Osteoblast (primary cell): ENCODE results near the gene PM20D2. TPM values are rescaled to one million over a fixed set of nuclear protein-coding genes. Genes with fewer than 3 reads are reported as not detected.

Experiments used
- DNase-seq: peaks from one replicate; pipeline ENCODE4 v3.0.0; 2011; ENCODE audit warnings: low spot score, mixed read lengths; ENCODE audit not compliant: insufficient read length; ENCODE audit errors: missing footprints
- H2AFZ ChIP-seq: 2 replicates; pipeline ENCODE4 v1.6.0; 2011; ENCODE audit warnings: mild to moderate bottlenecking, low read length
- H3K27ac ChIP-seq: 2 replicates; pipeline ENCODE4 v1.5.1; 2011; ENCODE audit warnings: mild to moderate bottlenecking, low read depth, low read length, moderate library complexity
- H3K27me3 ChIP-seq: 2 replicates; pipeline ENCODE4 v1.6.0; 2012; ENCODE audit warnings: mild to moderate bottlenecking, control low read depth, inconsistent platforms, low read length, moderate library complexity; ENCODE audit not compliant: insufficient read depth
- H3K36me3 ChIP-seq: 2 replicates; pipeline ENCODE4 v1.5.1; 2011; ENCODE audit warnings: mild to moderate bottlenecking, low read length, control low read depth, moderate library complexity; ENCODE audit not compliant: insufficient read depth
- H3K4me1 ChIP-seq: 2 replicates; pipeline ENCODE4 v1.5.1; 2011; ENCODE audit warnings: mild to moderate bottlenecking, low read length, control low read depth, moderate library complexity; ENCODE audit not compliant: insufficient read depth
- H3K4me2 ChIP-seq: 2 replicates; pipeline ENCODE4 v1.6.0; 2011; ENCODE audit warnings: mild to moderate bottlenecking, low read length; ENCODE audit not compliant: insufficient read depth
- H3K4me3 ChIP-seq: fragments of 200-600 bp; sonication (generic); 3 replicates; pipeline ENCODE4 v1.5.1; 2012; ENCODE audit warnings: mild to moderate bottlenecking, low read length, inconsistent platforms; ENCODE audit not compliant: insufficient read depth
- H3K79me2 ChIP-seq: 2 replicates; pipeline ENCODE4 v1.6.0; 2012; ENCODE audit warnings: mild to moderate bottlenecking, low read length, control low read depth, inconsistent platforms; ENCODE audit not compliant: insufficient read depth
- H3K9me3 ChIP-seq: 2 replicates; pipeline ENCODE4 v1.5.1; 2011; ENCODE audit warnings: low read depth, low read length, control low read depth
- H4K20me1 ChIP-seq: 2 replicates; pipeline ENCODE4 v1.6.0; 2012; ENCODE audit warnings: mild to moderate bottlenecking, low read length, control low read depth; ENCODE audit not compliant: insufficient read depth
- CTCF ChIP-seq: IDR thresholded peaks from 2 replicates; pipeline ENCODE4 v1.5.1; 2011; ENCODE audit warnings: mild to moderate bottlenecking, low read depth, low read length, moderate library complexity; ENCODE audit errors: extremely low read depth
- total RNA-seq: library from RNA; depleted of rRNA; stranded (reverse); fragments of >200 nt; gene quantifications from 2 replicates; pipeline ENCODE4 v1.2.3, GENCODE V29; 2012

Gene PM20D2
- total RNA-seq, 1 donor, result 2.9 TPM

DNA sequence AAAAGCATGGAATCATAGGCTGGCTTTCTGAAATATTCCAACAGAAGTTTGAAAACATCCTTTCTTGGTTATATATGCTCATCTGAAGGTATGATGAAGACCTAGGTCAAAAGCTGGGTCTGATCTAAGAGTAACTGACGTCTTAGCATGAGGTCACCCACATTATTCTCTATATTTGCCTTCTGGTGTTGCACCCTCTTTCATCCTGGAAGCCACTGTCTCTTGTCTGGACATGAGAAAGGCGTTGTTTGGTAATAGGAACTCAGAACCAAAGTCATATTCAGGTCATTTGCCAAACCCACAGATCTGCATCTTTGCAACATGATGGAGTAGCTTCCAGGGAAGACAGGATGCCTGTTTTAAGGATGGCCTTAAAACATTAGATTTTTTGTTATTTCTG is 53.7 kb downstream of the PM20D2 start:
- H3K36me3 ChIP-seq, result no peaks in the 10 kb centered on the region
- H4K20me1 ChIP-seq, result no peaks in the 10 kb centered on the region
- no peak overlapping the region for H3K27ac ChIP-seq
- H3K4me3 ChIP-seq, result no peak overlapping the region
- DNase-seq, result no peak
- H3K4me2 ChIP-seq, result no peak overlapping the region
- H3K27me3 ChIP-seq, result no peaks in the 10 kb centered on the region
- no peak overlapping the region for H2AFZ ChIP-seq
- H3K9me3 ChIP-seq, result no peaks in the 10 kb centered on the region
- no peaks in the 10 kb centered on the region for H3K4me1 ChIP-seq
- H3K79me2 ChIP-seq, result no peaks in the 10 kb centered on the region
- no peak for TF ChIP-seq CTCF

DNA sequence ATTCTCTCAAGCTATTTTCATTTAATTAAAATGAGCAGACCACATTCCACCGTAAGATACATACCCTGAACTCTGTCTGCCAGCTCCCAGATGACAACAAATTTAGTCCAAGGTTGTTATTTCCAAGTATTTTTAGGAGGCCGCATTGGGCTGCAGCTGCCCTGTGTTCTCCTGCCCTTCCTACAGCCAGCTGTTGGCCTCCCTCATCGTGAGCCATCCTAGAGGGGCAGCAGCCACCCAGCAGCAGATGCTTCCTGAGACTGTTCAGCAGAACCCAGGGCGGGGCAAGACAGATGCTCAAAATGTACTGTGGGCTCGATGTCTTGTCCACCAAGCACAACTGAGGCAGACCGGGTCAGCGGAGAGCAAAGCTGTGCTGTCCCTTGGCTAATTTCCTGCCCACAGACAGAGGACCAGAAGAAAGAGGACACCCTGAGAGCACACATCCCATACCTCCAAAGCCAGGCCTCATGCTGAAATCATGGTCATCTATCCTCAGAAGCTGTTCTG is 54.9 kb downstream of the PM20D2 start:
- H3K27ac ChIP-seq, result no peak overlapping the region
- no peak for DNase-seq
- TF ChIP-seq CTCF, result no peak

DNA sequence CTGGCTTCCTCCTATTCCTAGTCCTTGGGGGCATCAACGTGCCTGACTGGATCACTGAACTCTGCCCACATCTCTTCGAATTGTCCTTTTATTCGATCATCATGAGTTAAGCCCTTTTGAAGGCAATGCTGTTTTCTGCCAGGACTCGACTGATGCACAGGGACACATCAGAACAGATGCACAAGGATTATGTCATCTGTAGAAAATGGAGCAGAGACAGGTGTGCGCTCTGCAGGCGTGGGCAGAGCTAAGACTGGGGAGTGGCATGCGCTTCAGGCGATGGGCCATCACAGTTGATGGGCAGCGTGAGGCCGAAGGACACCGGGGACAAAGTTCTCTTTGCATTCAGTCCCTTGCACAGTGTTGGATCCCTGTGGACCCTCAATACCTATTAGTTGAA is 58.2 kb downstream of the PM20D2 start:
- H3K27ac ChIP-seq, result no peak overlapping the region
- no peaks in the 10 kb centered on the region for H3K27me3 ChIP-seq
- H2AFZ ChIP-seq, result no peak overlapping the region
- no peaks in the 10 kb centered on the region for H4K20me1 ChIP-seq
- no peak for DNase-seq
- no peaks in the 10 kb centered on the region for H3K36me3 ChIP-seq
- H3K4me2 ChIP-seq, result no peak overlapping the region
- TF ChIP-seq CTCF, result no peak
- H3K4me1 ChIP-seq, result no peaks in the 10 kb centered on the region
- H3K4me3 ChIP-seq, result no peak overlapping the region
- no peaks in the 10 kb centered on the region for H3K9me3 ChIP-seq
- no peaks in the 10 kb centered on the region for H3K79me2 ChIP-seq

More for the DNA sequence above, 54.9 kb downstream of the PM20D2 start:
- H3K4me1 ChIP-seq, result no peaks in the 10 kb centered on the region
- H3K4me2 ChIP-seq, result no peak overlapping the region
- no peaks in the 10 kb centered on the region for H3K79me2 ChIP-seq
- H2AFZ ChIP-seq, result no peak overlapping the region
- H3K4me3 ChIP-seq, result no peak overlapping the region
- H4K20me1 ChIP-seq, result no peaks in the 10 kb centered on the region
- no peaks in the 10 kb centered on the region for H3K27me3 ChIP-seq
- no peaks in the 10 kb centered on the region for H3K9me3 ChIP-seq
- no peaks in the 10 kb centered on the region for H3K36me3 ChIP-seq

DNA sequence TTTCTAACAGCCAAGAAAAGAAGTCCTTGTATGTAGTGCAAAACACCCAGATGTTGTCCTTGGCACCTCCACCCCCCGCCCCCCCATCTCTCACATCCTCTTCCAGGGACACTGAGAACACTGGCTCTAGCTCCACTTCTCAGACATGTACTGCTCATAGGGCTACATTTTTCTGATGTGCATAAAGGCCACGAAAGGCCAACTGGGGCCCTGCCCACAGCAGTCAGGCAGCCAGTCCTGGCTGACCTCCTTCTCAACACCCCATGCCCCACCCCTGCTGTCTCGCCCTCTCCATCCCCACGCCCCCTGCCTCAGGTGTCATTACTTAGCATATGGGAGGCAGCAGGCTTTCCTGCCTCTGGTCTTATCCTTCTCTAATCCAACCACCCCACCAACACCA is 60.0 kb downstream of the PM20D2 start:
- H3K4me1 ChIP-seq, result no peaks in the 10 kb centered on the region
- no peaks in the 10 kb centered on the region for H3K9me3 ChIP-seq
- no peak overlapping the region for H2AFZ ChIP-seq
- TF ChIP-seq CTCF, result no peak
- H4K20me1 ChIP-seq, result no peaks in the 10 kb centered on the region
- no peak for DNase-seq
- no peaks in the 10 kb centered on the region for H3K79me2 ChIP-seq
- no peaks in the 10 kb centered on the region for H3K27me3 ChIP-seq
- H3K4me3 ChIP-seq, result no peak overlapping the region
- no peaks in the 10 kb centered on the region for H3K36me3 ChIP-seq
- H3K27ac ChIP-seq, result no peak overlapping the region
- H3K4me2 ChIP-seq, result no peak overlapping the region
